Thoracic aorta (tissue), 2 donors: ENCODE data around the gene PTPRG. TPM values are rescaled to one million over a fixed set of nuclear protein-coding genes. Genes with fewer than 3 reads are reported as not detected.

ENCODE experiments used
- ATAC-seq: fragments of 150-250 bp; one replicate; pipeline ENCODE4 v1.8.0; 2017; ENCODE audit warnings: low read depth; ENCODE audit not compliant: insufficient number of reproducible peaks, low FRiP score
- DNase-seq: peaks from one replicate; pipeline ENCODE4 v3.0.0-alpha.2; 2020; ENCODE audit warnings: low spot score
- H3K27ac ChIP-seq, 2 donors: fragments of 200-600 bp; sonication (generic); 1 replicate in 1 of 2; 2 replicates in 1 of 2; pipeline ENCODE4 v1.5.1; 2016; ENCODE audit warnings: mild to moderate bottlenecking in 2 of 2, moderate library complexity in 2 of 2
- H3K27me3 ChIP-seq: fragments of 200-600 bp; sonication (generic); replicated peaks from 2 replicates; pipeline ENCODE4 v1.6.0; 2016; ENCODE audit warnings: mild to moderate bottlenecking; ENCODE audit not compliant: insufficient read depth
- H3K36me3 ChIP-seq: fragments of 200-600 bp; sonication (generic); one replicate; pipeline ENCODE4 v1.5.1; 2016
- H3K4me1 ChIP-seq, 2 donors: fragments of 200-600 bp; sonication (generic); 1 replicate in 1 of 2; 2 replicates in 1 of 2; pipeline versions ENCODE4 v1.5.1 to v1.6.0; 2016; ENCODE audit warnings: low read depth in 2 of 2, mild to moderate bottlenecking in 1 of 2; ENCODE audit not compliant: control insufficient read depth in 1 of 2
- H3K4me3 ChIP-seq: fragments of 200-600 bp; sonication (generic); 2 replicates; pipeline ENCODE4 v1.5.1; 2016; ENCODE audit warnings: mild to moderate bottlenecking
- H3K9me3 ChIP-seq: fragments of 200-600 bp; sonication (generic); 2 replicates; pipeline ENCODE4 v1.5.1; 2016
- total RNA-seq, 2 donors: library from RNA; depleted of rRNA; stranded (reverse); fragments of >200 nt; gene quantifications; one replicate each; pipeline versions ENCODE4 v1.1.0 to v1.2.3, GENCODE V29; 2016
- TF ChIP-seq, protein P1 (sequence below): fragments of 200-600 bp; sonication (generic); IDR thresholded peaks from one replicate; pipeline ENCODE4 v1.5.1; 2019; ENCODE audit warnings: antibody characterized with exemption

The PTPRG gene
- total RNA-seq, 2 donors from 2014 or later = 154 to 208 TPM

- peaks cover 9 to 24% of the 10 kb centered on the region in 2 donors for H3K4me1 ChIP-seq
- H3K4me3 ChIP-seq = no peak overlapping the region
- no peak for DNase-seq
- H3K27ac ChIP-seq = no peak overlapping the region
- TF ChIP-seq, protein P1, sequence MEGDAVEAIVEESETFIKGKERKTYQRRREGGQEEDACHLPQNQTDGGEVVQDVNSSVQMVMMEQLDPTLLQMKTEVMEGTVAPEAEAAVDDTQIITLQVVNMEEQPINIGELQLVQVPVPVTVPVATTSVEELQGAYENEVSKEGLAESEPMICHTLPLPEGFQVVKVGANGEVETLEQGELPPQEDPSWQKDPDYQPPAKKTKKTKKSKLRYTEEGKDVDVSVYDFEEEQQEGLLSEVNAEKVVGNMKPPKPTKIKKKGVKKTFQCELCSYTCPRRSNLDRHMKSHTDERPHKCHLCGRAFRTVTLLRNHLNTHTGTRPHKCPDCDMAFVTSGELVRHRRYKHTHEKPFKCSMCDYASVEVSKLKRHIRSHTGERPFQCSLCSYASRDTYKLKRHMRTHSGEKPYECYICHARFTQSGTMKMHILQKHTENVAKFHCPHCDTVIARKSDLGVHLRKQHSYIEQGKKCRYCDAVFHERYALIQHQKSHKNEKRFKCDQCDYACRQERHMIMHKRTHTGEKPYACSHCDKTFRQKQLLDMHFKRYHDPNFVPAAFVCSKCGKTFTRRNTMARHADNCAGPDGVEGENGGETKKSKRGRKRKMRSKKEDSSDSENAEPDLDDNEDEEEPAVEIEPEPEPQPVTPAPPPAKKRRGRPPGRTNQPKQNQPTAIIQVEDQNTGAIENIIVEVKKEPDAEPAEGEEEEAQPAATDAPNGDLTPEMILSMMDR = no peak
- H3K9me3 ChIP-seq = no peaks in the 10 kb centered on the region
- no peaks in the 10 kb centered on the region for H3K27me3 ChIP-seq
- no peaks in the 10 kb centered on the region for H3K36me3 ChIP-seq
- ATAC-seq = no peak
Observed at GRCh38 chr3:61679026-61679425, 117.7 kb downstream of the PTPRG start.

DNA sequence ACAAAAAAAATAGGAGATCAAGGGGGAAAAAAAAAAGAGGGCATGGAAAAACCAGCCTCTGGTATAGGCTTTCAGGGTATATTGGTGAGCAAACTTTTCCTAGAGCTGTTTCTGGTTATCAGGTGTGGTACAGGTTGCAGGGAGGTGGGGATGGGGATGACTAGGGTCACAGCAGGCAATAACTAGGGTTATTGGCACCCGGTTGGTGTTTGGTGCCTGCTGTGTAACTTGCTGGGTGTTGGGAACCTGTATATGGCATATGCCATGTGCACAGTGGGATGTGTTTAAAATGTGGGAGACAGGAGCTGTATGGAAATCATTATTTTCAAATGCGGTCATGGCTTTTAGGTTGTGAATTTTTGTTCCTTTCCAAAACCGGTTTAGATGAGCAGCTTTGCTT lies 119.2 kb downstream of the PTPRG start:
- ATAC-seq = no peak
- H3K9me3 ChIP-seq = no peaks in the 10 kb centered on the region
- H3K27me3 ChIP-seq = no peaks in the 10 kb centered on the region
- TF ChIP-seq, protein P1 = no peak
- no peak for DNase-seq
- H3K27ac ChIP-seq = no peak overlapping the region
- no peaks in the 10 kb centered on the region for H3K36me3 ChIP-seq
- no peak overlapping the region for H3K4me3 ChIP-seq
- H3K4me1 ChIP-seq = peaks cover 16 to 40% of the 10 kb centered on the region in 2 donors

DNA sequence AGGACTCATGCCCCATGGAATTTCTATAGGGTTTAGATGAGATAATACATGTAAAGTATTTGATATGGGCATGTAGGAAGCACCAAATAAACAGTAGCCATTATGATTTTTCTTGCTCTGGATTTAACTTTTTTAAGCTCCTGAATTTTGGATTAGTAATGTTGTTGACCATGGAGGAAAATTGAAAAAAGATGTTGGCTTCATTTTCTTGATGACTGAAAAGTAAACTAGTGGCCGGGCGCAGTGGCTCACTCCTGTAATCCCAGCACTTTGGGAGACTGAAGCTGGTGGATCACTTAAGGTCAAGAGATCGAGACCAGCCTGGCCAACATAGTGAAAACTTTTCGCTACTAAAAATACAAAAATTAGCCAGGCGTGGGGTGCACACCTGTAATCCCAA lies 120.3 kb downstream of the PTPRG start:
- H3K27ac ChIP-seq = peak overlapping the region in 1 of 2 donors; percentile 78
- no peak for ATAC-seq

GRCh38 chr3:61682671-61683548 lies 121.5 kb downstream of the PTPRG start:
- no peaks in the 10 kb centered on the region for H3K9me3 ChIP-seq
- TF ChIP-seq, protein P1 = no peak
- H3K27me3 ChIP-seq = no peaks in the 10 kb centered on the region
- peak overlapping the region; percentile 75 to 78 for H3K27ac ChIP-seq
- ATAC-seq = no peak
- peaks cover 19 to 53% of the 10 kb centered on the region in 2 donors for H3K4me1 ChIP-seq
- H3K4me3 ChIP-seq = peak overlapping the region; percentile 6
- no peaks in the 10 kb centered on the region for H3K36me3 ChIP-seq
- no peak for DNase-seq

More for the DNA sequence above, 120.3 kb downstream of the PTPRG start:
- TF ChIP-seq, protein P1 = no peak
- H3K4me1 ChIP-seq = peaks cover 19 to 50% of the 10 kb centered on the region in 2 donors
- no peak overlapping the region for H3K4me3 ChIP-seq
- no peaks in the 10 kb centered on the region for H3K27me3 ChIP-seq
- DNase-seq = no peak
- no peaks in the 10 kb centered on the region for H3K36me3 ChIP-seq
- H3K9me3 ChIP-seq = no peaks in the 10 kb centered on the region

DNA sequence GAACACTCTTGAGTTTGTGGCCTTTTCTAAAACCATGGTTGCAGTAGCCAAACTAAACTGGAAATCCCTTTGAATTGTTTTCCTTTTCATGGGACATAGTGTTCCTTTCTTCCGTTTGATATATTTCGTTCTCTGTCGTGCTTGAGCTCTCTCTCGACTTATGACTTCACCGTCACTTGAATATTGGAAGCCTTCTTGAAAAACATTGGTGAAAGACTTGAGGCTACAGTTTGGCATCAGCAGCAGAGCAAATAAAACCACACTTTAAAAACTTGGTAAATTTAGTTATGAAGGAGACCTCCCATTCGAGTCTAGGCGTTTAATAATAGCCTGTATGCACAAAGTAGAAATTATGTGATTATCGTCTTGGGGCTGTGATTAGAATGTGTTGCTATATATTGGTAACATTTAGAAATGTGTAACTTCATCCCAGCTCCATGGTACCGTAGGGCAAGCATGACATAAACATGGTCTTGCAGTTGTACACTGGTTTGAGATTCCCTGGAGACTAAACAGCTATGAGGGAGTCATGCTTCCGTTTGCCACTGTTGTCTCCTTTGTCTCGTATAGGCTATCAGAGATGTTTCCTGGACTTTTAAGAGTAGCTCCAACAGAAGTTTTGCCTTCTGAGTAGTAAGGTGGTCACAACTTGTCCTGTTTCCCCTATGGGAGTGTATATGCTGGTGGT lies 122.3 kb downstream of the PTPRG start:
- H3K4me3 ChIP-seq = peak overlapping the region; percentile 6
- DNase-seq (no peak), ATAC-seq (no peak)
- H3K27ac ChIP-seq = peak overlapping the region; percentile 75 to 78
- H3K9me3 ChIP-seq = no peaks in the 10 kb centered on the region
- H3K4me1 ChIP-seq = peaks cover 22 to 58% of the 10 kb centered on the region in 2 donors
- H3K27me3 ChIP-seq = no peaks in the 10 kb centered on the region
- TF ChIP-seq, protein P1 = no peak
- no peaks in the 10 kb centered on the region for H3K36me3 ChIP-seq
